HepG2 (cell line): Measurements from ENCODE around the gene LAMA5. TPM values are rescaled to one million over a fixed set of nuclear protein-coding genes. Genes with fewer than 3 reads are reported as not detected.

ENCODE experiments used
- CENPX ChIP-seq: sonication (generic); formaldehyde crosslinking; IDR thresholded peaks from 2 replicates; pipeline ENCODE4 v1.9.0; 2021; ENCODE audit warnings: mild to moderate bottlenecking, missing genetic modification reagents, moderate library complexity
- FOXJ3 ChIP-seq: sonication (generic); formaldehyde crosslinking; IDR thresholded peaks from 2 replicates; pipeline ENCODE4 v1.4.0; 2020; ENCODE audit warnings: missing genetic modification reagents, mild to moderate bottlenecking, borderline replicate concordance
- HOMEZ ChIP-seq: IDR thresholded peaks from 2 replicates; pipeline ENCODE4 v1.6.1; 2016; ENCODE audit warnings: low read depth
- JDP2 ChIP-seq: sonication (generic); formaldehyde crosslinking; IDR thresholded peaks from 2 replicates; pipeline ENCODE4 v1.8.1; 2022; ENCODE audit warnings: missing genetic modification reagents, borderline replicate concordance
- MXD1 ChIP-seq: sonication (generic); formaldehyde crosslinking; IDR thresholded peaks from 2 replicates; pipeline ENCODE4 v1.4.0; 2020; ENCODE audit warnings: mild to moderate bottlenecking, missing genetic modification reagents
- NCOR1 ChIP-seq: fragments of 200-600 bp; sonication (generic); IDR thresholded peaks from 2 replicates; pipeline ENCODE4 v1.7.0; 2017; ENCODE audit warnings: antibody characterized with exemption, low read length, borderline replicate concordance
- NFE2L1 ChIP-seq: sonication (generic); formaldehyde crosslinking; IDR thresholded peaks from 2 replicates; pipeline ENCODE4 v1.4.0; 2020; ENCODE audit warnings: missing genetic modification reagents, mild to moderate bottlenecking, borderline replicate concordance
- SMC3 ChIP-seq: IDR thresholded peaks from 2 replicates; pipeline ENCODE4 v1.6.1; 2011; ENCODE audit warnings: low read length, improper control_type of control experiment
- SNRNP70 ChIP-seq: fragments of 200-400 bp; formaldehyde crosslinking; IDR thresholded peaks from 2 replicates; pipeline ENCODE4 v1.6.1; 2017; ENCODE audit warnings: mild to moderate bottlenecking, low read depth, low read length, moderate library complexity
- TBP ChIP-seq: sonication (generic); formaldehyde crosslinking; IDR thresholded peaks from 2 replicates; pipeline ENCODE4 v1.5.0; 2020; ENCODE audit warnings: missing genetic modification reagents
- TBX3 ChIP-seq: fragments of 450-650 bp; IDR thresholded peaks from 2 replicates; pipeline ENCODE4 v1.6.1; 2017; ENCODE audit warnings: antibody characterized with exemption, mild to moderate bottlenecking, inconsistent platforms, borderline replicate concordance
- THRA ChIP-seq: sonication (generic); formaldehyde crosslinking; IDR thresholded peaks from 2 replicates; pipeline ENCODE4 v1.4.0; 2020; ENCODE audit warnings: missing genetic modification reagents, borderline replicate concordance
- ZBTB44 ChIP-seq: sonication (generic); formaldehyde crosslinking; IDR thresholded peaks from 2 replicates; pipeline ENCODE4 v1.4.0; 2020; ENCODE audit warnings: missing genetic modification reagents
- ZNF260 ChIP-seq: sonication (generic); formaldehyde crosslinking; IDR thresholded peaks from 2 replicates; pipeline ENCODE4 v1.4.0; 2020; ENCODE audit warnings: missing genetic modification reagents, low read depth, mild to moderate bottlenecking, borderline replicate concordance
- ZNF598 ChIP-seq: sonication (generic); formaldehyde crosslinking; IDR thresholded peaks from 2 replicates; pipeline ENCODE4 v1.5.1; 2020; ENCODE audit warnings: mild to moderate bottlenecking, missing genetic modification reagents, borderline replicate concordance
- polyA plus RNA-seq, 8 experiments: library from polyadenylated mRNA; depleted of rRNA in 3 of 8; stranded (reverse) in 7 of 8; unstranded in 1 of 8; fragments of >200 nt; fragmentation: Illumina TruSeq in 4 of 8; extraction: Trizol in 4 of 8; gene quantifications; 2 replicates each; pipeline versions ENCODE4 v1.2.1 to v1.2.3, GENCODE V29; 2011 to 2016; ENCODE audit warnings: low read depth in 4 of 8, missing spikeins in 1 of 8, mixed read lengths in 1 of 8; ENCODE audit not compliant: insufficient read depth in 1 of 8
- total RNA-seq, 5 experiments: library from RNA; depleted of rRNA; stranded (reverse); fragments of >200 nt; fragmentation: Illumina TruSeq; extraction: Trizol; gene quantifications; 2 replicates each; pipeline ENCODE4 v1.2.3, GENCODE V29; 2016; ENCODE audit warnings: low read depth in 1 of 5
- TF ChIP-seq, protein P1 (sequence below): IDR thresholded peaks from 2 replicates; pipeline ENCODE4 v1.4.0; 2020; ENCODE audit warnings: mild to moderate bottlenecking, missing genetic modification reagents
- TF ChIP-seq, protein P2 (sequence below): IDR thresholded peaks from 2 replicates; pipeline ENCODE4 v1.6.1; 2016; ENCODE audit warnings: missing biosample characterization, missing genetic modification reagents, low read depth

Gene LAMA5
- total and polyA plus RNA-seq, 2 of the 13 experiments (the other 11 are each of a cell fraction or from before 2014, with no cell fraction given): 21.0 to 44.7 TPM

- TF ChIP-seq ZNF260 (CRISPR knock-in tag): no peak
- peak; percentile 85 for TF ChIP-seq TBX3
- TF ChIP-seq NFE2L1: peak; percentile 50; the same call in 1 of the 2 replicates
- TF ChIP-seq NCOR1: no peak
- peak; percentile 70; the same call in 1 of the 2 replicates for TF ChIP-seq FOXJ3
- no peak; the same call in 1 of the 2 replicates for TF ChIP-seq ZBTB44
- TF ChIP-seq MXD1 (CRISPR knock-in tag): peak; percentile 94
- TF ChIP-seq, protein P1, sequence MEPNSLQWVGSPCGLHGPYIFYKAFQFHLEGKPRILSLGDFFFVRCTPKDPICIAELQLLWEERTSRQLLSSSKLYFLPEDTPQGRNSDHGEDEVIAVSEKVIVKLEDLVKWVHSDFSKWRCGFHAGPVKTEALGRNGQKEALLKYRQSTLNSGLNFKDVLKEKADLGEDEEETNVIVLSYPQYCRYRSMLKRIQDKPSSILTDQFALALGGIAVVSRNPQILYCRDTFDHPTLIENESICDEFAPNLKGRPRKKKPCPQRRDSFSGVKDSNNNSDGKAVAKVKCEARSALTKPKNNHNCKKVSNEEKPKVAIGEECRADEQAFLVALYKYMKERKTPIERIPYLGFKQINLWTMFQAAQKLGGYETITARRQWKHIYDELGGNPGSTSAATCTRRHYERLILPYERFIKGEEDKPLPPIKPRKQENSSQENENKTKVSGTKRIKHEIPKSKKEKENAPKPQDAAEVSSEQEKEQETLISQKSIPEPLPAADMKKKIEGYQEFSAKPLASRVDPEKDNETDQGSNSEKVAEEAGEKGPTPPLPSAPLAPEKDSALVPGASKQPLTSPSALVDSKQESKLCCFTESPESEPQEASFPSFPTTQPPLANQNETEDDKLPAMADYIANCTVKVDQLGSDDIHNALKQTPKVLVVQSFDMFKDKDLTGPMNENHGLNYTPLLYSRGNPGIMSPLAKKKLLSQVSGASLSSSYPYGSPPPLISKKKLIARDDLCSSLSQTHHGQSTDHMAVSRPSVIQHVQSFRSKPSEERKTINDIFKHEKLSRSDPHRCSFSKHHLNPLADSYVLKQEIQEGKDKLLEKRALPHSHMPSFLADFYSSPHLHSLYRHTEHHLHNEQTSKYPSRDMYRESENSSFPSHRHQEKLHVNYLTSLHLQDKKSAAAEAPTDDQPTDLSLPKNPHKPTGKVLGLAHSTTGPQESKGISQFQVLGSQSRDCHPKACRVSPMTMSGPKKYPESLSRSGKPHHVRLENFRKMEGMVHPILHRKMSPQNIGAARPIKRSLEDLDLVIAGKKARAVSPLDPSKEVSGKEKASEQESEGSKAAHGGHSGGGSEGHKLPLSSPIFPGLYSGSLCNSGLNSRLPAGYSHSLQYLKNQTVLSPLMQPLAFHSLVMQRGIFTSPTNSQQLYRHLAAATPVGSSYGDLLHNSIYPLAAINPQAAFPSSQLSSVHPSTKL (CRISPR knock-in tag): peak; percentile 70
- TF ChIP-seq JDP2 (CRISPR knock-in tag): no peak
- TF ChIP-seq TBP (CRISPR knock-in tag): 0 out of 2 replicates have a peak, but pooled peaks have one; percentile 85
- no peak for TF ChIP-seq SNRNP70
- TF ChIP-seq HOMEZ (CRISPR knock-in tag): 0 out of 2 replicates have a peak, but pooled peaks have one; percentile 36
- TF ChIP-seq SMC3: no peak
- peak; percentile 87 for TF ChIP-seq THRA (CRISPR knock-in tag)
- TF ChIP-seq, protein P2, sequence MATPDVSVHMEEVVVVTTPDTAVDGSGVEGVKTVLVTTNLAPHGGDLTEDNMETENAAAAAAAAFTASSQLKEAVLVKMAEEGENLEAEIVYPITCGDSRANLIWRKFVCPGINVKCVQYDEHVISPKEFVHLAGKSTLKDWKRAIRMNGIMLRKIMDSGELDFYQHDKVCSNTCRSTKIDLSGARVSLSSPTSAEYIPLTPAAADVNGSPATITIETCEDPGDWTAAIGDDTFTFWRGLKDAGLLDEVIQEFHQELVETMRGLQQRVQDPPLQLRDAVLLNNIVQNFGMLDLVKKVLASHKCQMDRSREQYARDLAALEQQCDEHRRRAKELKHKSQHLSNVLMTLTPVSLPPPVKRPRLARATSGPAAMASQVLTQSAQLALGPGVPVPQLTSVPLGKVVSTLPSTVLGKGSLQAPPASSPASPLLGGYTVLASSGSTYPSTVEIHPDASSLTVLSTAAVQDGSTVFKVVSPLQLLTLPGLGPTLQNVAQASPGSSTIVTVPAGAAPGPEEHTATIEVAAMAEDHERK (CRISPR knock-in tag): 0 out of 2 replicates have a peak, but pooled peaks have one; percentile 32
- no peak for TF ChIP-seq CENPX
- TF ChIP-seq ZNF598 (CRISPR knock-in tag): peak; percentile 90; the same call in 1 of the 2 replicates
These were observed 40.3 kb upstream of the LAMA5 start, which contains the start of gene CABLES2 (continued) for GRCh38 chr20:62407221-62407992.
